ENCODE measurements around the gene SLC7A7. TPM values are rescaled to one million over a fixed set of nuclear protein-coding genes. Genes with fewer than 3 reads are reported as not detected.
"Not testable (repeated sequence)": the region's sequence is repeated elsewhere in the genome, so short reads cannot be mapped to it uniquely, and the experiment has no call there.

Gene SLC7A7
- total and polyA plus RNA-seq, 5 donors from 2014 or later, result 0.21 to 0.61 (median 0.50) TPM; not detected in 1

DNA sequence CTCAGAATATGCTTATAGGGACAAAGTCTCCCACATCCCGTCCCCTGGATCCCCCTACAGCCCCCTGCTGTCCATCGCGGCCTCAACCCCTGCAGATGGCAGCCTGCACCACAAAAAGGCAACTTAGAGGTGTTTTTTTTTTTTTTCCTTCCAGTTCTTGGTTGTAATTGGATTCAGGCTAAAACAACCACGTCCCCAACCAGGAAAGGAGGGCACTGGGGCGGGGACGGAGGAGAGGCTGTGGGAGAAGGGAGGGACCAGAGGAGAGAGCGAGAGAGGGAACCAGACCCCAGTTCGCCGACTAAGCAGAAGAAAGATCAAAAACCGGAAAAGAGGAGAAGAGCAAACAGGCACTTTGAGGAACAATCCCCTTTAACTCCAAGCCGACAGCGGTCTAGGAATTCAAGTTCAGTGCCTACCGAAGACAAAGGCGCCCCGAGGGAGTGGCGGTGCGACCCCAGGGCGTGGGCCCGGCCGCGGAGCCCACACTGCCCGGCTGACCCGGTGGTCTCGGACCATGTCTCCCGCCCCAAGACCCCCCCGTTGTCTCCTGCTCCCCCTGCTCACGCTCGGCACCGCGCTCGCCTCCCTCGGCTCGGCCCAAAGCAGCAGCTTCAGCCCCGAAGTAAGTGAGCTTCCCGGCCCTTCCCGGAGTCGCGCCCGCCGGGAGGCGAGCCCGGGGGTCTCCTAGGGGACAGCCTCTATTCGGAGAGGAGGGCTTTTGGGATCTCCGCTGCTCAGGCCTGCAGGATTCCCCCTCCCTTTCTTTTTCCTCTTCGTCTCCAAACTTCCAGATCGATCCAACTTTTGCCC is 21.3 kb upstream of the SLC7A7 start, which contains the start of gene MMP14:
Gene MMP14, plus strand, starts transcription at position 285 of the 813 bp plus-strand sequence. Its CDS starts 233 bp downstream, at position 518.
- Histone ChIP-seq H3K27ac (ENCODE audit: insufficient read depth, low read length, poor library complexity, severe bottlenecking) (no peak within 1 kb of the TSS), H3K4me3 (ENCODE audit: low read depth, low read length) (no peak within 1 kb of the TSS)
- ATAC-seq (ENCODE audit: low read depth in 2 of 2), result no peak

DNA sequence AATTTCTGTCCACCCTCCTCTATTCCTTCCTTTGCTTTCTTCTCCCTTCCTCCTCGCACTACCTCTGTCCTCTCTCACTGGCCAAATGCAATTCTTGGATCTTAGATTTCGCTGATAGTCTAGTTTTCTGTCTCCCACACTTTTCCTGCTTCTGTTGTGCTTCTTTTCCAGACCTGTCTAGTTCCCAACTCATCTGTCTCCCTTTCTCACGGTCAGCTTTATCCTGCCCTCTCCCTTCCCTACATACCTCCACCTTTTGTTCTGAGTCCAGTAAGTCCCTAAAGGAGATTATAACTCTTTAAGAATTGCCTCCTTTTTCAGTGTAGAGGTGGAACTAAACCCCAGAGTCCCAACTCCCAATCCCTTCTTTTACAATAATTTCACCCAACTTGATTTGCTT is 20.3 kb upstream of the SLC7A7 start:
- Mint-ChIP-seq H3K4me3 (peak overlapping the region in 3 of 4 donors; percentile 3 to 66 (median 17)), H3K27me3 (peaks cover 20% of the 10 kb centered on the region), H3K36me3 (peaks cover 21% of the 10 kb centered on the region), H3K9me3 (no peaks in the 10 kb centered on the region), H3K4me1 (peaks cover 10 to 40% (median 12%) of the 10 kb centered on the region in 4 donors), H3K27ac (peak overlapping the region in 1 of 3 donors; percentile 14)
- ATAC-seq (ENCODE audit: low read depth in 2 of 2) (no peak), DNase-seq (no peak)
- H3K9me3 ChIP-seq (ENCODE audit: control insufficient read depth in 2 of 2, low read length in 2 of 2), result no peaks in the 10 kb centered on the region
- H3K36me3 ChIP-seq (ENCODE audit: control insufficient read depth, insufficient read depth, low read length), result peaks cover 13% of the 10 kb centered on the region
- H3K27me3 ChIP-seq (ENCODE audit: control insufficient read depth, insufficient read depth, low read length), result no peaks in the 10 kb centered on the region
- H3K4me1 ChIP-seq (ENCODE audit: control insufficient read depth, insufficient read depth, low read length, poor library complexity, severe bottlenecking), result peaks cover 23% of the 10 kb centered on the region
- H3K27ac ChIP-seq (ENCODE audit: insufficient read depth, low read length, poor library complexity, severe bottlenecking), result no peak overlapping the region
- H3K4me3 ChIP-seq (ENCODE audit: low read depth, low read length), result no peak overlapping the region

More for the DNA sequence above, 21.3 kb upstream of the SLC7A7 start, which contains the start of gene MMP14:
- H3K4me1 Mint-ChIP-seq, result peaks cover 2 to 31% (median 7%) of the 10 kb centered on the region in 4 donors
- H3K9me3 ChIP-seq (ENCODE audit: control insufficient read depth in 2 of 2, low read length in 2 of 2), result no peaks in the 10 kb centered on the region
- no peak for DNase-seq
- H3K4me3 Mint-ChIP-seq, result peak within 1 kb of the TSS; percentile 61 to 89 (median 74)
- peaks cover 13% of the 10 kb centered on the region for H3K36me3 ChIP-seq (ENCODE audit: control insufficient read depth, insufficient read depth, low read length)
- H3K27me3 ChIP-seq (ENCODE audit: control insufficient read depth, insufficient read depth, low read length), result no peaks in the 10 kb centered on the region
- H3K27ac Mint-ChIP-seq, result peak within 1 kb of the TSS; percentile 84 to 97 (median 90)
- peaks cover 21% of the 10 kb centered on the region for H3K36me3 Mint-ChIP-seq
- no peaks in the 10 kb centered on the region for H3K9me3 Mint-ChIP-seq
- H3K4me1 ChIP-seq (ENCODE audit: control insufficient read depth, insufficient read depth, low read length, poor library complexity, severe bottlenecking), result peaks cover 13% of the 10 kb centered on the region
- peaks cover 23% of the 10 kb centered on the region for H3K27me3 Mint-ChIP-seq

DNA sequence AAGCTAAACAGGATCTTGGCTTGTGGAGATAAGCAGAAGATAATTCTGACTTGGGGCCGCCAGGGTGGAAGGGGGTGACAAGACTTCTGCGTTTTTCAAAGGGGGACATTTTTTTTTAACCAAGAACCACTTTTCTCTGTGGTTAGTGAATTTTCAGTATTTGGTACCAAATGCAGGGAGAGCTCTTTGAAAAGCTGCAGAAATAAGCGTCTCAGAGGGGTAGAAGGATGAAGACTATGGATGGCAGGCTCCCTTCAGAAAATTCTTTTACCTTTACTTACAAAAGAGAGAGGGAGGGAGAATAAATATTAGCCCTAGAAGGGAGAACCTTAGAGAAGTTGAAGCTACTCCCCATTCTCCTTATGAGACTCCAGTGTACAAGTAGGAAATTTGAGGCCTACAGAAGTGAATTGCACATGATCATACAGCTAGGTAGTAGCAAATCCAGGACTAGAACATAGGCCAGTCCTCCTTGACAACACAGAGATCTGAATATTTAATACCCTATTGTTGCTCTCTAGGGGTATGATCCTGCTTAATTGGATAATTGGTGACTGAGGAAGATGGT is 15.3 kb upstream of the SLC7A7 start:
- peak overlapping the region; percentile 83 for H3K27ac ChIP-seq (ENCODE audit: insufficient read depth, low read length, poor library complexity, severe bottlenecking)
- H3K9me3 ChIP-seq (ENCODE audit: control insufficient read depth in 2 of 2, low read length in 2 of 2), result no peaks in the 10 kb centered on the region
- peaks cover 13% of the 10 kb centered on the region for H3K36me3 ChIP-seq (ENCODE audit: control insufficient read depth, insufficient read depth, low read length)
- no peaks in the 10 kb centered on the region for H3K9me3 Mint-ChIP-seq
- peaks cover 16% of the 10 kb centered on the region for H3K36me3 Mint-ChIP-seq
- peaks cover 10% of the 10 kb centered on the region for H3K27me3 Mint-ChIP-seq
- peak overlapping the region; percentile 90 for H3K4me3 ChIP-seq (ENCODE audit: low read depth, low read length)
- ATAC-seq (ENCODE audit: low read depth in 2 of 2) (no peak), DNase-seq (no peak)
- no peaks in the 10 kb centered on the region for H3K27me3 ChIP-seq (ENCODE audit: control insufficient read depth, insufficient read depth, low read length)
- H3K4me3 Mint-ChIP-seq, result peak overlapping the region; percentile 74 to 95 (median 93)
- H3K4me1 ChIP-seq (ENCODE audit: control insufficient read depth, insufficient read depth, low read length, poor library complexity, severe bottlenecking), result peaks cover 22% of the 10 kb centered on the region
- peaks cover 16 to 40% (median 25%) of the 10 kb centered on the region in 4 donors for H3K4me1 Mint-ChIP-seq
- peak overlapping the region; percentile 98 to 99 (median 98) for H3K27ac Mint-ChIP-seq

DNA sequence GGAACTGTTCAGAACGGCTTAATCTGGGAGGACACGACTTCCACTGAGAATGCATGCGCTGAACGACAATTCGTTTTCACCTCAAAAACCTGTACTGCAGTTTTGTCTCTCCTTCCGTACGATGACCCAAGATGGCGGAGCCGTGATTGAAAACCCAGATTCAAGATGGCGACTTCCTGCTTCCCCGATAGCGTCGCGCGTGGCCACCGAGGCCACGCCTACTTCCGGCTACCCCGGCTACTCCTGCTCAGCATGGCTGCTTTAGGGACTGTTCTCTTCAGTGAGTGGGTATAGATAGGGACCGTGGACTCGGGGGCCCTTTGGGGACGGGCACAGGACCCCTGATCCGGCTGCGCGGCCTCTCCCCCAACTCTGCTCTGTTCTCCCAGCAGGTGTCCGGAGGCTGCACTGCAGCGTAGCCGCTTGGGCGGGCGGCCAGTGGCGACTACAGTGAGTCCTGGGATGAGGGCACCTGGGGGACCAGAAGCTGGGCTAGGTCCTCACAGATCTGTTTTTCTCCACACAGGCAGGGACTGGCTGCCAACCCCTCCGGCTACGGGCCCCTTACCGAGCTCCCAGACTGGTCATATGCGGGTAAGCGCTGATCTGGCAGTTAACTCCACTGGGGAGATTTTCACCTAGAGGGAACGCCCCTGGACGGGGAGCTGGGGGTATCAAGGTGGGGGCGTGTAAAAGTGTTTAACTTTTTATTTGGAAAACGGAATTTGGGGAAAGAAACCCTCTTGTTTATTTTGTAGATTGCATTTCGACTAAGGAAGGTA is 14.6 kb upstream of the SLC7A7 start, which contains the start of gene MRPL52:
Gene MRPL52, plus strand, starts transcription at position 227 of the 782 bp plus-strand sequence. Its CDS starts 26 bp downstream, at position 253.
- Mint-ChIP-seq H3K4me3 (peak within 1 kb of the TSS; percentile 74 to 95 (median 93)), H3K27me3 (peaks cover 10% of the 10 kb centered on the region), H3K36me3 (peaks cover 11% of the 10 kb centered on the region), H3K4me1 (peaks cover 16 to 41% (median 28%) of the 10 kb centered on the region in 4 donors), H3K27ac (peak within 1 kb of the TSS; percentile 98 to 99 (median 98)), H3K9me3 (no peaks in the 10 kb centered on the region)
- Histone ChIP-seq H3K4me1 (ENCODE audit: control insufficient read depth, insufficient read depth, low read length, poor library complexity, severe bottlenecking) (peaks cover 22% of the 10 kb centered on the region), H3K27ac (ENCODE audit: insufficient read depth, low read length, poor library complexity, severe bottlenecking) (peak within 1 kb of the TSS; percentile 83), H3K27me3 (ENCODE audit: control insufficient read depth, insufficient read depth, low read length) (no peaks in the 10 kb centered on the region), H3K9me3 (ENCODE audit: control insufficient read depth in 2 of 2, low read length in 2 of 2) (no peaks in the 10 kb centered on the region), H3K36me3 (ENCODE audit: control insufficient read depth, insufficient read depth, low read length) (peaks cover 13% of the 10 kb centered on the region), H3K4me3 (ENCODE audit: low read depth, low read length) (peak within 1 kb of the TSS; percentile 90)
- ATAC-seq (ENCODE audit: low read depth in 2 of 2), result peak; percentile 94 to 95
- DNase-seq, result peak; percentile 86 to 96 (median 90)

GRCh38 chr14:22829076-22829660 is 13.9 kb upstream of the SLC7A7 start:
- peak overlapping the region; percentile 74 to 95 (median 93) for H3K4me3 Mint-ChIP-seq
- peaks cover 10% of the 10 kb centered on the region for H3K27me3 Mint-ChIP-seq
- H3K9me3 ChIP-seq (ENCODE audit: control insufficient read depth in 2 of 2, low read length in 2 of 2); ATAC-seq (ENCODE audit: low read depth in 2 of 2); H3K27me3 ChIP-seq (ENCODE audit: control insufficient read depth, insufficient read depth, low read length); H3K36me3 Mint-ChIP-seq; H3K9me3 Mint-ChIP-seq; DNase-seq: not testable (repeated sequence)
- peaks cover 22% of the 10 kb centered on the region for H3K4me1 ChIP-seq (ENCODE audit: control insufficient read depth, insufficient read depth, low read length, poor library complexity, severe bottlenecking)
- peak overlapping the region; percentile 98 to 99 (median 98) for H3K27ac Mint-ChIP-seq
- H3K4me3 ChIP-seq (ENCODE audit: low read depth, low read length), result peak overlapping the region; percentile 90
- H3K4me1 Mint-ChIP-seq, result peaks cover 16 to 45% (median 30%) of the 10 kb centered on the region in 4 donors
- H3K27ac ChIP-seq (ENCODE audit: insufficient read depth, low read length, poor library complexity, severe bottlenecking), result peak overlapping the region; percentile 83
- peaks cover 10% of the 10 kb centered on the region for H3K36me3 ChIP-seq (ENCODE audit: control insufficient read depth, insufficient read depth, low read length)

GRCh38 chr14:22824711-22825359 is 9.6 kb upstream of the SLC7A7 start:
- peak overlapping the region in 1 of 3 donors; percentile 76 for H3K27ac Mint-ChIP-seq
- Histone ChIP-seq H3K27ac (ENCODE audit: insufficient read depth, low read length, poor library complexity, severe bottlenecking) (no peak overlapping the region), H3K9me3 (ENCODE audit: control insufficient read depth in 2 of 2, low read length in 2 of 2) (no peaks in the 10 kb centered on the region), H3K4me1 (ENCODE audit: control insufficient read depth, insufficient read depth, low read length, poor library complexity, severe bottlenecking) (peaks cover 15% of the 10 kb centered on the region), H3K27me3 (ENCODE audit: control insufficient read depth, insufficient read depth, low read length) (peaks cover 6% of the 10 kb centered on the region), H3K4me3 (ENCODE audit: low read depth, low read length) (no peak overlapping the region), H3K36me3 (ENCODE audit: control insufficient read depth, insufficient read depth, low read length) (no peaks in the 10 kb centered on the region)
- peaks cover 0 to 2% (median 0%) of the 10 kb centered on the region in 7 donors for H3K9me3 Mint-ChIP-seq
- DNase-seq (peak in 1 of 3 donors; percentile 36), ATAC-seq (ENCODE audit: low read depth in 2 of 2) (no peak)
- H3K36me3 Mint-ChIP-seq, result no peaks in the 10 kb centered on the region
- peak overlapping the region in 2 of 4 donors; percentile 41 to 93 for H3K4me3 Mint-ChIP-seq
- H3K27me3 Mint-ChIP-seq, result peaks cover 29% of the 10 kb centered on the region
- H3K4me1 Mint-ChIP-seq, result peaks cover 10 to 38% (median 24%) of the 10 kb centered on the region in 4 donors
